ENCODE measurements around the gene ZMIZ1.

The ZMIZ1 gene

DNA sequence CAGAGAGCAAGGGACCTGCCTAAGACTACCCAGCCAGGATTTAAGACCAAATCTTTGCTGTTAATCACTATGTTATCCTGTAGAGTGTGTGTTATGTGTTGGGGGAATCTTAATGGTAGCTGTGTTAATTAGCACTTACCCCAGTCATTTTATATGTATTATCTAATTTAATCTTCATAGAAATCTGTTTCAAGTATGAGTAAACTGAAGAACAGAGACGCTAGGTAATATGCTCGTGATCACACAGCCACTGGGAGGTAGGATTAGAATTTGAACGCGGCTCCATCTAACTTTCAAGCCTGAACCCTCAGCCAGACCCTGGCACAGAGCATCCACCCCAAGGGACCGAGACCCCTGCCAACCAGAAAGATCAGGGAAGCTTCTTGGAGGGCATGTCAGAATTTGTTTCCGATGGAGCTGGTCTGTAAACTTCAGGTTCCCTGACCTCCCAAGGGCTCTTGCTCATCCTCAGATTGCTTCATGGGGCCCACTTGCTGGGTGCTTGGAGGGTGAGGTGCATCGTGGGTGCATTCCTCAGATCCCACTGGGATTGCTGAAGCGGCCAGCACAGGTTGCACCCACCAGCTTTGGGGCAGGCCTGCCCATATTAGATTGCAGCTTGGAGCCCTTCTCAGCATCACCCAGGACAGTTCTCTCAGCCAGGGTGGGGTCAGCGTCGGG lies 105.0 kb downstream of the ZMIZ1 start:
- DNase-seq (ENCODE audit: low spot score), result no peak

DNA sequence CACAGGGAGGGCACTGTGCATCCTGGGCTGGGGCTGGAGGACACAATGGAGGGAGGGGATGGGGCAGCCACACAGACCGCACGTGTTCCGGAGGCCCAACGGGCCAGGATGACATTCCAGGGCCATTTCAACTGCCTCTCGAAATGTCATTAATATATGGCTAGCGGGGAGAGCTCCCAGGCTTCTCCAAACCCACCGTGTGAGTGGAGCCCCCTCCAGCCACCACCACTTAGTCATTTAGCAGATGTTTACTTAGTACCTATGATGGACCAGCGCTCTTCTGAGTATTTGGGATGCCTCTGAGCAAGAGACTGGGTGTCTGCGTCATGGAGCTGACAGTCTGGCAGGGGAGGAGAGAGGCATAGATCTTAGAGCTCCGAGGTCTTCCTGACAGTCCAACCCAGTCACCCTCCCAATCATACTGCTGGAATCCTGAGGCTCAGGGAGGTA lies 107.3 kb downstream of the ZMIZ1 start:
- no peak for DNase-seq (ENCODE audit: low spot score)

- no peak for DNase-seq (ENCODE audit: low spot score)
These were observed 108.3 kb downstream of the ZMIZ1 start for GRCh38 chr10:79176949-79177602.

DNA sequence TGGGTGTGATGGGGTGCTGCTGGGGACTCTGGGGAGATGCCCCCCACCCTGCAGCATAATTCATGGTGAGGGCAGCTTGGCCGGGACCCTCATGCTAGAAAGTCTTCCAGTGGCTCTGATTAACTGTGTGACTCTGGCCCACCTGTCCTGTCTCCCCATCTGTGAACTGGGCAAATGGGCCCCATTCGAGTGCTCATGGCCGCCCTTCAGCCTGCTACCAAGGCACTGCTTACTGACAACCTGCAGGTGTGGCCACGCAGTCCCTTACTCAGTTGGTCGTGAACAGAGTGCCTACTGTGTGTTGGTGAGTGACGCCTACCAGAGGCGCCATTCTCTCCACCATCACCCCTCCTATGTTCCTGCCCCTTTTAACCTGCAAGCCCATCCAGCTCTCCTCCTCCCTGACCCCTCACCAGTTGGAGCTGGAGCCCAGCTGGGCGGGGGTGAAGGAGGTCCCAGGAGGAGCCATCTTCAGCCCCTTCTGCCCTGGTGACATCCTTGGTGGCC lies 109.4 kb downstream of the ZMIZ1 start:
- no peak for DNase-seq (ENCODE audit: low spot score)

GRCh38 chr10:79178614-79179163 lies 109.9 kb downstream of the ZMIZ1 start:
- DNase-seq (ENCODE audit: low spot score), result peak; percentile 49

DNA sequence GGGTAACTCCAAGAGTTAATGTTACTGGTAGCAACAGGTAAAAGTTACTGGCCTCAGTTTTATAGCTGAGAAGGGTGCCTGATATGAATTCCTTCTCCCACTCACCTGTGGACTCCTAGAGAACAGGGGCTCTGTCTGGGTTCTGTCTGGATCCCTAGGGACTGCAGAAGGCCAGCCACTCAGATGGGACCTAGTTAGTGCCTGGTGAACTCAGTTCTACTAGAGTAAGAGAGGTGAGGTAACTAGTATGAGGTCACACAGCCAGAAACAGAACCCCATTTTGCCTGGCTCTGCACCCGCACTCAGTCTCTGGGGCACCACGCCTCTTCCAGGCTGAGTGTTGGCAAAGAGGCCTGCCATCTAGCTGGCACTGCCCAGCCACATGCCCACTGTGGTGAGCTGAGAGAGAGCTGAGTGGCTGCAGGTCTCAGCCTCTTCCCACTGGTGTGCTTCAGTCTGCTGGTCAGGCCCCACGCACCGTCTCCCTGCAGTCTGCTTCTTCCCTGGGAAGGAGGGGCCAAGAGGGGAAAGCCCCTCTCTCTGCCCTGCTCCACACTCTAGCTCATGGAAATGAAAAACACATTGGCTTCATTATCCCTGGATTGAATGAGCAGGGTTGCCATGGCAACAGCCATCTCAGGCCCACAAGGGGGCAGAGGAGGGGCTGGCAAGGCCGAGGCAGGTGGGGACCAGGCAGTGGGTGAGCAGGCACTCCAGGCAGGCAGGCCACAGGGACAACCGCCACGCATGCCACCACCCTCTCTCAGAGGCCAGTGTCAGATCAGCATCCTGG lies 110.6 kb downstream of the ZMIZ1 start:
- peak; percentile 57 for DNase-seq (ENCODE audit: low spot score)

- no peak for DNase-seq (ENCODE audit: low spot score)
These were observed 111.2 kb downstream of the ZMIZ1 start for GRCh38 chr10:79179957-79180309.

DNA sequence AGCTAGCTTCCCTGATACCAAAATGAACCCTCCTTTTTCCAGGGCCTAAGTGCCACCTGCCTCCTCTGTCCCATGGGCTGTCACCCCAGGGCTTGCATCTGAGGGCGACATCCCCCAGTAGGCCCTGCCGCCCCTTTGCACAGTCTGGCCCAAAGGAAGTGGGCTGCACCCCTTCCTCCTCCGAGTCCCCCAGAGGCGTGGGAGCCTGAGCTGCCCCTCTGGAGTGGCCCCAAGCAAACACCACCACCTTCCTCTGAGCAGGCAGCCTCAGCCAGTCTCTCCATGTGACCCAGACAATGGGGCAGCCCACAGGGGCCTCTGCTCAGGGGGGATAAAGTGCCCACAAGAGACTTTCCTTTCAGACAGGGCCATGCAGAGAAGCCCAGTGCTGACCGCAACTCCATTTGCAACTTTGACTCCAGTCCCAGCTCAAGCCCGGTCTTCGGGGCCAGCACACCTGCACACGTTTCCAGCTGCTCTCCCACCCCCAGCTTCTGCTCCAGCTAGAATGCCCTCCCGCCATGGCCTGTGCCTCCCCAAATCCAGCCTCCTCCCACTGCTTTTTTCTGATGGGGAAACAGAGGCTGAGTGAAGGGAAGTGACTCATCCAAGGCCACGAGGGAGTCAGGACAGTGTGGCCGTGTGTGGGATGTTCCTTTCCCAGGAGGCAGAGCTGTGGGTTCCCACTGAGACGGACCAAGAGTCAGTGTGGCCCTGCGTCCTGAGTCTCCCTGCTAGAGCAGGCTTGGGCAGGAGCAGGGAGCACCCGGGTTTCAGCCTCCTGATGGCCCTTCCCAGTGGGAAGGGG lies 111.9 kb downstream of the ZMIZ1 start:
- DNase-seq (ENCODE audit: low spot score), result no peak

GRCh38 chr10:79181227-79181626 lies 112.5 kb downstream of the ZMIZ1 start:
- DNase-seq (ENCODE audit: low spot score), result no peak

DNA sequence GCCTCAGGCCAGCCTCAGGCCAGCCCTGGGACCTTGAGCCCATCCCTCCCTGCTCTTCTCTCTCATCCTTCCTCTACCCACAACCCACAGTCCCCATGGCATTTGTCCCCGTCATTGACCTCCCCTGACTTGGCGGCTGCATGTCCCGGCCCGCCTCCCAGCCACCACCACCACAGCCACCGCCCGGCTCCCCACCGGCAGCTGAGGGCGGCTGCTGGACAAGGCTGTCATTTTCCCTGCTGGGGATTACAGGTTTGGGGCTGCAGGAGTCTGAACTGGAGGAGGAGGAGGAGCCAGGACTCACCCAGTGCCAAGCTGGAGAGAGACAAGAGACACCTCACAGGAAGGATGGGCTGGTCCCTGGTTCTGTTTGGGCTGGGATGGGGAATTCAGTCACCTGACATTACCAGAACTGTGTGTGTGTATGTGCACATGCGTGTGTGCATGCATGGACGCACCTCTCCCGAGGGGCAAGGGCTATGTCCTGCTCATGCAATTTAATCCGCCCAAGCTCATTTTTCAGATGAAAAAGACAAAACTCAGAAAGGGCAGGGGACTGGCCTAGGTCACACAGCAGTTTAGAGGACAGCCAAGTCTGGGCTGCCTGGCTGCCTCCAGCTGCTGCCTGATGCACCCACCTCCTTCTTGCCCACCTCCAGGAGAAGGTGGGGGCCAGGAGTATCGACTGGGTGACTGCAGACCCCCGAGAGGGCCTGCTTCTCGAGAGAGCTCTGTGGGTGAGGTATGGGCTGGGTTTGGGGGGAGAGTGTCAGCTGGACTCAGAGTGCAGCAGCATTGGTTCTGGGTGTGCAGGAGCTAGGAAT lies 113.1 kb downstream of the ZMIZ1 start:
- DNase-seq (ENCODE audit: low spot score), result no peak

GRCh38 chr10:79182781-79183467 lies 114.2 kb downstream of the ZMIZ1 start:
- DNase-seq (ENCODE audit: low spot score), result no peak

DNA sequence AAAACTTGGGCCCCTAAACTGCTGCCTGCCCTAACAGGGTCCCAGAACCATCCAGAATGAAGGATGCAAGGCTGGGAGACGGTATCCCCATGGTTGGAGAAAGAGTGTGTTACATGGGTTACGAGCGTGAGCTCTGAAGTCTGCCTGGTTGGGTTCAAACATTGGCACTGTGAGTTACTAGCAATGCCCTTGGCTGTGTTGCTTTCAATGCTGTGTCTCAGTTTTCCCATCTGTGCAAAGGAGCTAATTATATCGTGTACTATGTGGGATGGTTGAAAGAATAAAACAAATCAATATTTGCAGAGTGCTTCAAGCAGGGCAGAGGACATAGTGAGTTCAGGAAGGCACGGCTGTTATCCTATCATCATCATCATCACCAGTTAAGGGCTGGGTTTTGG lies 114.7 kb downstream of the ZMIZ1 start:
- DNase-seq (ENCODE audit: low spot score), result no peak

GRCh38 chr10:79184145-79184625 lies 115.4 kb downstream of the ZMIZ1 start:
- no peak for DNase-seq (ENCODE audit: low spot score)

DNA sequence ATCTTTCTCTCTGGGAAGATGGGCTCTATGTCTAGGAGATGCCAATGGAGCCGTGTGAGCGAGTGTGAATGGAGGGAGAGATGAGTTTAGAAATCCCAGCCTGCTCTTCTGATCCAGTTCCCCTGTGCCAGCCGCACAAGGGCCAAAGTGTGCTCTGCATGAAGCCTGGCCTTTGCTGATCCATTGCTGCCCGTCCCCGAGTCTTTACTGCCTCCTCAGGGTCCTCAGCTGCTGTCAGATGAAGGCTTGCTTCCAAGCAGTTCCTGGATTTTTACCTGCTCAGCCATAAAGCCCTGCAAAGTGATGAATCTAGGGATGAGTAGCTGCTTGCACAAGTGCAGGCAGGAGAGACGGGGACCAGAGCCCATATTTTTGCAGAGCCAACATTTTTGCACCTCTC lies 115.9 kb downstream of the ZMIZ1 start:
- DNase-seq (ENCODE audit: low spot score), result no peak

DNA sequence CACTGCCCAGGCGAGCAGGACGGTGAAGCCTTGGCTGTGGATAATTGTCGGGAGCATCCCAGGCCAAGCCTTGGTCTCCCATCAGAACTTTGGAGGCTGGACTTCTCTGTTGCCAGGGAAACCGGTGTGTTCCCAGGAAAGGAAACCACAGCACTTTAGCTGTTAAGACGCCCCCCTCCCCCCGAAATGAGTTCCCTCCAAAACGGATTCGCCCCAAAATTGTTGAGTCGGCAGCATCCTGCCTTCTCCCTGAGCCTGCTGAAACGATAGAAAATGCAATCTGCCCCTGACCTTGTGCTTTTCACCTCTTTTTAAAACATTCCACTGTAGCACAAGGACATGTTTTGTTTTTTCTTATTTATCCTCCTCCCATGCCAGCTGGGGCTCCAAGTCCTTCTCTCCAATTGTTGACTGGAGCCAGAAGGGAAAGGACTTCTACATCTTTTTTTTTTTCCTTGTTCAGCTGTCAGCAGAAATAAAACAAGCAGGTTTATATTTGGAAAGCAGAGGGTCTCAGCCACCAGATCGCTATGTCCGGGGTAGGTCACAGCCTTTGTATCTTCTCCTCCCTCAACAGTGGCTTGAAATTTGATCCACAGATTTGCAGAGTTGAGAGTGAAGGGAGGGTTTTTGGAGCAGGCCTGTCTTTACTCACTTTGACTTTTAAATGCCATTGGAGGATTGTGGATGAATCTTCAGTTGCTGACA lies 116.5 kb downstream of the ZMIZ1 start:
- DNase-seq (ENCODE audit: low spot score), result no peak

DNA sequence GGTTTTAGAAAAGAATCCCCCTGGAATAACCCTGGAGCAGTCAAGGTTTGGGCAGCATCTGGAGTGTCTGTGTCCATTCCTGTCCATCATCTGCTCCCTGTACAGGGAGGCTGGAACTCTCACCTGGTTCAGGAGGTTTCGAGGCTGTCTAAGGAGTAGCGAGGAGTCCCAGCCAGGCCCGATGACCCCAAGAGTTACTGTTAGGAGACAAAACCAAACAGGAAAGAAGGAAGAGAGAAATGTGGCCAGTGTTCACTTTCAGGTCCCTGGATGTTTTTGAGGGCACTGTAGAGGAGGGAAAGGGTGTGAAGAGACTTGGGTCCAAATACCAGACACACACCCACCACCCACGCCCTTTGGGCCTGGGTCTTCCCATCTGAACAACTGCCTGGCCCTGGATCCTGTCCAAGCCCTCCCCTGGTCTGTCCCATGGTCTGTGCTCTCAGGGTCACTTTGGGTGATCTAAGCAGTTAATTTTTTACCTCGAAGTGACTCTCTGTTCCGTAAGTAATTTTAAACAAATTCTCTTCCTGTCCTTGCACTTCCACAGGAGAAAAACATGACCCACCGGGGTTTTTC lies 117.1 kb downstream of the ZMIZ1 start:
- no peak for DNase-seq (ENCODE audit: low spot score)

DNA sequence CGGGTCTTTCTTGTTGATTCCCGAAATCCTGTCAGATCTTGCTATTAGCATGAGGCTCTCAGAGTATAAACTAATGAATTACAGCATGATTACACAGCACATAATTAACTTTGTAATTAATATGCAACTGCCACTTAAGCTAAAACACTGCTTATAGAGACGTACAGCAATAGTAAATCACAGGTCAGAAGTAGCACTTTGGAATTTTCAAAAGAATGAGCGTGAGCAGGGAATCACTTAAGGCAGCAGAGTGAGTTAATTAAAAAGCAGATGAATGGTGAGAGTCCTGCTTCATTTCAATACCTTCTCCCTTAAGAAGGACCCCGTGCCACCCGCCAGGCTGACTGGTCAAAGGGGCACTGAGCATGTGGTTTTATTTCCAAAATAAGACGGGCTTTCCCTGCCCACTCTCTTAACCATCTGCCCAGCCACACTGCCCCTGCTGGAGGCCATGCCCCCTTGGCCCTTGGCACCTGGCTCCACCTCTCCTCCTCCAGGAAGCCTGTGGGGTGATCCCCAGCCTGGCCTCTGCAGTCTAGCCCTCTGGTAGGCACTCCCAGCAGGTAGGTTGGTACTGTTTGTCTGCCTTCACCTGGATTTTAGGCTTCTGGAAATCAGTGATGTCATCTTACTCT lies 117.8 kb downstream of the ZMIZ1 start:
- DNase-seq (ENCODE audit: low spot score), result no peak

GRCh38 chr10:79187121-79187940 lies 118.6 kb downstream of the ZMIZ1 start:
- DNase-seq (ENCODE audit: low spot score), result no peak

All from D341Med (cell line).